H9 (cell line): ENCODE measurements around the gene NDC1. TPM values are rescaled to one million over a fixed set of nuclear protein-coding genes. Genes with fewer than 3 reads are reported as not detected.
"Not testable (repeated sequence)": the region's sequence is repeated elsewhere in the genome, so short reads cannot be mapped to it uniquely, and the experiment has no call there.

ENCODE experiments used
- DNase-seq: peaks from one replicate; pipeline ENCODE4 v3.0.0-alpha.2; 2017
- H2AFZ ChIP-seq: one replicate; pipeline ENCODE4 v1.6.1; 2013; ENCODE audit warnings: mild to moderate bottlenecking, low read length, control low read depth, moderate library complexity
- H2AK5ac ChIP-seq: 2 replicates; pipeline ENCODE4 v1.6.1; 2013; ENCODE audit warnings: low read length, control low read depth, mixed read lengths; ENCODE audit not compliant: insufficient read length
- H2BK120ac ChIP-seq: one replicate; pipeline ENCODE4 v1.6.1; 2013; ENCODE audit warnings: low read depth, mild to moderate bottlenecking, low read length, control low read depth, inconsistent platforms; ENCODE audit not compliant: poor library complexity, severe bottlenecking
- H2BK12ac ChIP-seq: 2 replicates; pipeline ENCODE4 v1.6.1; 2013; ENCODE audit warnings: low read length, control low read depth, mixed read lengths, low read depth; ENCODE audit not compliant: insufficient read length
- H2BK15ac ChIP-seq: 2 replicates; pipeline ENCODE4 v1.6.1; 2013; ENCODE audit warnings: low read depth, low read length, control low read depth
- H2BK20ac ChIP-seq: one replicate; pipeline ENCODE4 v1.6.1; 2013; ENCODE audit warnings: low read depth, mild to moderate bottlenecking, low read length, control low read depth, inconsistent platforms; ENCODE audit not compliant: poor library complexity, severe bottlenecking
- H2BK5ac ChIP-seq: 2 replicates; pipeline ENCODE4 v1.6.1; 2013; ENCODE audit warnings: low read length, control low read depth, mixed read lengths; ENCODE audit not compliant: insufficient read length
- H3K14ac ChIP-seq: 2 replicates; pipeline ENCODE4 v1.6.1; 2013; ENCODE audit warnings: low read length, control low read depth; ENCODE audit not compliant: insufficient read depth
- H3K18ac ChIP-seq: 2 replicates; pipeline ENCODE4 v1.6.1; 2013; ENCODE audit warnings: low read depth, mild to moderate bottlenecking, mixed read lengths, low read length, control low read depth; ENCODE audit not compliant: insufficient read length
- H3K23ac ChIP-seq: 2 replicates; pipeline ENCODE4 v1.6.1; 2013; ENCODE audit warnings: low read length, control low read depth, mixed read lengths, low read depth; ENCODE audit not compliant: insufficient read length
- H3K23me2 ChIP-seq: 2 replicates; pipeline ENCODE4 v1.6.1; 2013; ENCODE audit warnings: low read depth, mild to moderate bottlenecking, mixed read lengths, low read length, control low read depth; ENCODE audit not compliant: insufficient read length, poor library complexity, severe bottlenecking
- H3K27ac ChIP-seq: 2 replicates; pipeline ENCODE4 v1.5.1; 2013; ENCODE audit warnings: low read length, control low read depth, mixed read lengths, low read depth; ENCODE audit not compliant: insufficient read length
- H3K27me3 ChIP-seq: 2 replicates; pipeline ENCODE4 v1.6.1; 2013; ENCODE audit warnings: low read length, control low read depth, inconsistent platforms; ENCODE audit not compliant: insufficient read depth
- H3K4ac ChIP-seq: 2 replicates; pipeline ENCODE4 v1.6.1; 2013; ENCODE audit warnings: low read depth, mild to moderate bottlenecking, control low read depth, inconsistent platforms, low read length, moderate library complexity
- H3K4me1 ChIP-seq: 2 replicates; pipeline ENCODE4 v1.6.1; 2013; ENCODE audit warnings: low read length, control low read depth, inconsistent platforms; ENCODE audit not compliant: insufficient read depth
- H3K4me2 ChIP-seq: 2 replicates; pipeline ENCODE4 v1.6.1; 2013; ENCODE audit warnings: low read length, control low read depth, mixed read lengths; ENCODE audit not compliant: insufficient read length, insufficient read depth
- H3K56ac ChIP-seq: 2 replicates; pipeline ENCODE4 v1.6.1; 2013; ENCODE audit warnings: low read depth, mild to moderate bottlenecking, mixed read lengths, low read length, control low read depth; ENCODE audit not compliant: insufficient read length
- H3K79me1 ChIP-seq: 2 replicates; pipeline ENCODE4 v1.6.1; 2013; ENCODE audit warnings: low read depth, mild to moderate bottlenecking, moderate library complexity, low read length, control low read depth, inconsistent platforms; ENCODE audit not compliant: insufficient read depth, poor library complexity, severe bottlenecking
- H3K79me2 ChIP-seq: 2 replicates; pipeline ENCODE4 v1.6.1; 2013; ENCODE audit warnings: low read length, control low read depth, inconsistent platforms; ENCODE audit not compliant: insufficient read depth
- H3K9ac ChIP-seq: 2 replicates; pipeline ENCODE4 v1.6.1; 2013; ENCODE audit warnings: low read length, control low read depth, mixed read lengths; ENCODE audit not compliant: insufficient read length; ENCODE audit errors: extremely low read depth
- H3K9me3 ChIP-seq: one replicate; pipeline ENCODE4 v1.6.1; 2013; ENCODE audit warnings: low read depth, low read length, inconsistent platforms; ENCODE audit not compliant: control insufficient read depth
- H3T11ph ChIP-seq: one replicate; pipeline ENCODE4 v1.6.1; 2013; ENCODE audit warnings: mild to moderate bottlenecking, low read length, control low read depth, inconsistent platforms
- H4K20me1 ChIP-seq: one replicate; pipeline ENCODE4 v1.6.1; 2013; ENCODE audit not compliant: control insufficient read depth, insufficient read length, insufficient read depth
- H4K5ac ChIP-seq: 2 replicates; pipeline ENCODE4 v1.6.1; 2013; ENCODE audit warnings: low read depth, mild to moderate bottlenecking, mixed read lengths, low read length, control low read depth; ENCODE audit not compliant: insufficient read length
- H4K8ac ChIP-seq: replicated peaks from 2 replicates; pipeline ENCODE4 v1.6.1; 2013; ENCODE audit warnings: low read length, control low read depth, mixed read lengths, low read depth; ENCODE audit not compliant: insufficient read length
- H4K91ac ChIP-seq: 2 replicates; pipeline ENCODE4 v1.6.1; 2013; ENCODE audit warnings: low read depth, mild to moderate bottlenecking, moderate library complexity, mixed read lengths, low read length, control low read depth; ENCODE audit not compliant: insufficient read length
- H3K27ac Mint-ChIP-seq, 3 experiments: 2 replicates in 2 of 3; 3 replicates in 1 of 3; pipeline ENCODE4 v1.8.0; 2020 to 2021; ENCODE audit warnings: mixed read lengths in 3 of 3, mild to moderate bottlenecking in 1 of 3, moderate library complexity in 1 of 3
- H3K27me3 Mint-ChIP-seq: 2 replicates; pipeline ENCODE4 v1.8.0; 2021; ENCODE audit warnings: low read depth, mild to moderate bottlenecking, moderate library complexity, mixed read lengths
- H3K36me3 Mint-ChIP-seq, 3 experiments: 2 replicates in 2 of 3; 3 replicates in 1 of 3; pipeline ENCODE4 v1.8.0; 2020 to 2021; ENCODE audit warnings: low read depth in 3 of 3, mixed read lengths in 3 of 3; ENCODE audit not compliant: insufficient read depth in 1 of 3
- H3K4me1 Mint-ChIP-seq, 2 experiments: 2 replicates each; pipeline ENCODE4 v1.8.0; 2020; ENCODE audit warnings: mixed read lengths in 2 of 2
- H3K4me3 Mint-ChIP-seq, 2 experiments: 2 replicates in 1 of 2; 3 replicates in 1 of 2; pipeline ENCODE4 v1.8.0; 2020 to 2021; ENCODE audit warnings: mild to moderate bottlenecking in 2 of 2, mixed read lengths in 2 of 2, moderate library complexity in 1 of 2
- H3K9me3 Mint-ChIP-seq, 2 experiments: 2 replicates in 1 of 2; 3 replicates in 1 of 2; pipeline ENCODE4 v1.8.0; 2020; ENCODE audit warnings: mild to moderate bottlenecking in 2 of 2, mixed read lengths in 2 of 2, moderate library complexity in 1 of 2
- WGBS: extraction: QIAGEN DNeasy Blood & Tissue Kit; methylation state at CpG from one replicate; pipeline ENCODE4 v1.1.7; 2013; ENCODE audit warnings: missing lambda C conversion rate, low lambda C conversion rate, mixed read lengths; ENCODE audit not compliant: insufficient read length; ENCODE audit errors: extremely low coverage; 5-methylcytosine and 5-hydroxymethylcytosine counted together
- total RNA-seq: library from RNA; stranded (reverse); gene quantifications from 2 replicates; pipeline ENCODE4 v1.2.1, GENCODE V29; 2021

The NDC1 gene
- total RNA-seq, 1 experiment from 2014 or later = 49.3 TPM

DNA sequence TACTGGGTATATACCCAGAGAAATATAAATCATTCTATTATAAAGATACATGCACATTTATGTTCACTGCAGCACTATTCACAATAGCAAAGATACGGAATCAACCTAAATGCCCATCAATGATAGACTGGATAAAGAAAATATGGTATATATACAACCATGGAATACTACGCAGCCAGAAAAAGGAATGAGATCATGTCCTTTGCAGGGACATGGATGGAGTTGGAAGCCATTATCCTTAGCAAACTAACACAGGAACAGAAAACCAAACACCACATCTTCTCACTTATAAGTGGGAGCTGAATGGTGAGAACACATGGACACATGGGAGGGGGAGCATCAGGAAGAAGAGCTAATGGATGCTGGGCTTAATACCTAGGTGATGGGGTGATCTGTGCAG is 43.8 kb upstream of the NDC1 start:
- not testable (repeated sequence) for H3K79me2 ChIP-seq, H3K4me3 Mint-ChIP-seq, H3K9me3 Mint-ChIP-seq, H3K4me1 ChIP-seq, H4K20me1 ChIP-seq, H3K79me1 ChIP-seq, H2BK15ac ChIP-seq, H3K9ac ChIP-seq, H3K4me2 ChIP-seq, DNase-seq, H2BK12ac ChIP-seq, H3K27ac Mint-ChIP-seq, H3K23me2 ChIP-seq, H3K14ac ChIP-seq, H3K27ac ChIP-seq, H3K27me3 ChIP-seq, H2AK5ac ChIP-seq, H2BK120ac ChIP-seq, H3T11ph ChIP-seq, H4K91ac ChIP-seq, H4K5ac ChIP-seq, H2BK20ac ChIP-seq, H3K18ac ChIP-seq, H3K27me3 Mint-ChIP-seq, H3K9me3 ChIP-seq, H3K23ac ChIP-seq, H3K4me1 Mint-ChIP-seq, H2AFZ ChIP-seq, H3K56ac ChIP-seq, H2BK5ac ChIP-seq, H3K4ac ChIP-seq, H4K8ac ChIP-seq
- WGBS = no CpG with 5 or more reads among the region's 2 CpGs
- H3K36me3 Mint-ChIP-seq = peaks cover 16 to 46% (median 29%) of the 10 kb centered on the region in 3 experiments; a peak in 6 of 7 replicates
